GM12878 (cell line): ENCODE results near the gene KRTAP4-8. TPM values are rescaled to one million over a fixed set of nuclear protein-coding genes. Genes with fewer than 3 reads are reported as not detected.
"Not testable (repeated sequence)": the region's sequence is repeated elsewhere in the genome, so short reads cannot be mapped to it uniquely, and the experiment has no call there.

Source experiments
- ATAC-seq: fragments of 200-7000 bp; cut with Tn5 transposase; 3 replicates; pipeline ENCODE4 v1.9.1; 2020; ENCODE audit warnings: mild to moderate bottlenecking, moderate library complexity
- BruUV-seq: library from RNA; stranded (reverse); fragments of 400-500 nt; replicated peaks from 2 replicates; lab custom pipeline; 2021; lab: Mats Ljungman, UMichigan
- CTCF ChIA-PET: fragments of 300-600 bp; sonication (Branson Sonifier 250); formaldehyde crosslinking; extraction: SDS; loops from one replicate; lab custom pipeline; 2021; ENCODE audit warnings: inconsistent platforms; lab: Yijun Ruan, JAX
- POLR2A ChIA-PET: fragments of 350-600 bp; formaldehyde crosslinking; extraction: SDS; loops from one replicate; lab custom pipeline; 2021; ENCODE audit warnings: inconsistent platforms; lab: Charles Lee
- RAD21 ChIA-PET: fragments of 300-600 bp; sonication (Branson Sonifier 250); formaldehyde crosslinking; loops from one replicate; lab custom pipeline; 2023; ENCODE audit warnings: antibody characterized with exemption; ENCODE audit not compliant: unreplicated experiment; lab: Charles Lee
- SMC1A ChIA-PET: fragments of 300-600 bp; sonication (Branson Sonifier 250); formaldehyde crosslinking; loops from one replicate; lab custom pipeline; 2023; ENCODE audit not compliant: unreplicated experiment, uncharacterized antibody; lab: Charles Lee
- DNase-seq: peaks from one replicate; pipeline ENCODE4 v3.0.0-alpha.2; 2011; ENCODE audit warnings: low read depth, low spot score
- FAIRE-seq: peaks from 3 replicates; lab custom pipeline; 2011; peaks lifted over from hg19 to GRCh38; lab: Jason Lieb, UNC
- H2AFZ ChIP-seq: 2 replicates; pipeline ENCODE4 v1.6.0; 2011; ENCODE audit warnings: low read depth, low read length, control low read depth; ENCODE audit not compliant: control insufficient read depth
- H3K27ac ChIP-seq: 2 replicates; pipeline ENCODE4 v1.5.1; 2011; ENCODE audit warnings: control low read depth; ENCODE audit not compliant: control insufficient read depth, insufficient read depth
- H3K27me3 ChIP-seq, 2 experiments: replicated peaks in 1 of 2; 2 replicates each; pipeline versions ENCODE4 v1.6.0 to v1.6.1; 2011; ENCODE audit warnings: low read length in 1 of 2; ENCODE audit not compliant: control insufficient read depth in 2 of 2, insufficient read depth in 2 of 2
- H3K36me3 ChIP-seq, 2 experiments: 2 replicates each; pipeline ENCODE4 v1.5.1; 2011; ENCODE audit warnings: low read length in 1 of 2; ENCODE audit not compliant: control insufficient read depth in 2 of 2, insufficient read depth in 2 of 2
- H3K4me1 ChIP-seq: 2 replicates; pipeline ENCODE4 v1.6.1; 2011; ENCODE audit warnings: mild to moderate bottlenecking, low read length, moderate library complexity, mixed read lengths; ENCODE audit not compliant: control insufficient read depth, insufficient read depth
- H3K4me2 ChIP-seq: 2 replicates; pipeline ENCODE4 v1.6.0; 2011; ENCODE audit warnings: control low read depth; ENCODE audit not compliant: control insufficient read depth, insufficient read depth
- H3K4me3 ChIP-seq: fragments of 200-600 bp; sonication (generic); 2 replicates; pipeline ENCODE4 v1.5.1; 2016
- H3K79me2 ChIP-seq: 2 replicates; pipeline ENCODE4 v1.6.0; 2011; ENCODE audit warnings: low read length; ENCODE audit not compliant: control insufficient read depth, insufficient read depth
- H3K9ac ChIP-seq: 2 replicates; pipeline ENCODE4 v1.8.0; 2011; ENCODE audit warnings: low read length, control low read depth, mixed read lengths; ENCODE audit not compliant: control insufficient read depth, insufficient read depth
- H3K9me3 ChIP-seq: replicated peaks from 3 replicates; pipeline ENCODE4 v1.5.1; 2011; ENCODE audit warnings: mild to moderate bottlenecking, low read length; ENCODE audit not compliant: control insufficient read depth, insufficient read depth
- H4K20me1 ChIP-seq: 2 replicates; pipeline ENCODE4 v1.6.0; 2011; ENCODE audit not compliant: control insufficient read depth, insufficient read depth
- MYB ChIP-seq: fragments of 150-350 bp; IDR thresholded peaks from 2 replicates; pipeline ENCODE4 v1.6.1; 2014; ENCODE audit warnings: mild to moderate bottlenecking, low read depth, low read length, borderline replicate concordance
- WGBS: methylation state at CpG from one replicate; pipeline ENCODE4 v1.1.6; 2016; ENCODE audit warnings: low lambda C conversion rate; ENCODE audit not compliant: insufficient replicate concordance, insufficient coverage; ENCODE audit errors: missing lambda C conversion rate; 5-methylcytosine and 5-hydroxymethylcytosine counted together
- in situ Hi-C: fragments of 300-500 bp; cut with MboI; formaldehyde crosslinking; loops from 9 replicates; pipeline ENCODE4 v1.14.3; 2018; ENCODE audit warnings: mixed read lengths
- intact Hi-C: fragments of 100-400 bp; cut with micrococcal nuclease; formaldehyde crosslinking; loops from one replicate; pipeline ENCODE4 v1.14.2; 2022; ENCODE audit not compliant: unreplicated experiment
- polyA plus RNA-seq, 11 experiments: library from polyadenylated mRNA; depleted of rRNA in 4 of 11; unstranded in 6 of 11; stranded (reverse) in 5 of 11; fragments of >200 nt; fragmentation: Nextera tagmentation in 4 of 11; fragmentation: Illumina TruSeq in 1 of 11; extraction: Ambion mirVana in 4 of 11; extraction: Trizol in 1 of 11; gene quantifications; 1 replicate in 1 of 11; 2 replicates in 10 of 11; pipeline versions ENCODE4 v1.2.1 to v1.2.3, GENCODE V29; 2011 to 2016; ENCODE audit warnings: inconsistent platforms in 2 of 11, missing spikeins in 2 of 11, low read depth in 1 of 11
- total RNA-seq, 4 experiments: library from RNA; depleted of rRNA in 3 of 4; stranded (reverse); fragments of >200 nt in 3 of 4; fragmentation: Illumina TruSeq in 1 of 4; extraction: Trizol in 1 of 4; gene quantifications; 2 replicates each; pipeline versions ENCODE4 v1.2.1 to v1.2.3, GENCODE V29; 2013 to 2021

KRTAP4-8 gene
- total and polyA plus RNA-seq, 10 of the 15 experiments (the other 5 are each of a cell fraction or from before 2014, with no cell fraction given), result not detected

DNA sequence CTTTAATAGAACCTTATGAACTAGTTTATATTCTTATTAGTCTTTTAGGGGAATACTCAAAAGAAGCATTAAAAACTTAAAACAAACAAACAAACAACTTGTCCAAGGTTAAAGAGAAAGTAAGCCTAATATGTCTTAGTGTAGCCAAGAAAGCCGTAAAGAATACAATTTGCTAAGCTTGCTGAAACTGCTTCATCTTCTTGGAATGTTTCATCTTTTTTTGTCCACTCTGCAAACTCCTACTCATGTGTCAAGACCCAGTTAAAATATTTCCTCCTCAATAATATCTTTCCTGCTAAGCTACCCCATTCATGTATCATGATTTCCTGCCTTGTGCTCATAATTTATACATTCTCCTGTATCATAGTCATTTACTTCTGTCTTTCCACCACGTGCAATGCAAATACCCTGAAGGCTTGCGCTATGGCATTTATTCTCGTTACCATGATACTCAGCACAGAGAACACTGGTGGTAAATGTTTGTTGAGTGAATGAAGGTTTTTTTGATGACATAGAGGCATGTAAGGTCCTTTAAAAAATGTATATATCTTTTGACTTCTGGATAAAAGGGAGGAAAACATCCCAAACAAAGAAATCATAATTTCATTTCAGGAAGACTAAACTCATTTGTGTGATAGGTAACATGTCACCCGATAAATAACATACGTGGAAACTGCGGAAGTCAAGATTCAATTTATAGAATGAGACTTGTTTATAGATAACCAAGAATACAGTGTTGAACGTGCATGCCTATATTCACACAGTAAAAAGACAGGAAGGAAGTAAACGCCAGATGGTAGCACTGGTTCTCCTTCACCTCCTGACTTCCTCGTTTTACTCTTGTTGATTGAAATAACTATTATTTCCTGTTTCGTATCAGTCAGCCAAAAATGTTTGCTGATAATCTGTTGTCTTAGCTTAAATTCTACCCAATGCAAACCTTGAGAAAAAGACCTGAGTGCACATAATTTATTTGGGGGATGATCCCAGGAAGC, 22.1 kb upstream of the KRTAP4-8 start:
- DNase-seq, H3K4me1 ChIP-seq, H3K36me3 ChIP-seq, H3K9ac ChIP-seq, H4K20me1 ChIP-seq, H3K4me3 ChIP-seq, CTCF ChIA-PET, RAD21 ChIA-PET, H3K4me2 ChIP-seq, SMC1A ChIA-PET, intact Hi-C loops, H3K27ac ChIP-seq, H3K79me2 ChIP-seq, H2AFZ ChIP-seq, H3K9me3 ChIP-seq, H3K27me3 ChIP-seq, ATAC-seq, BruUV-seq, POLR2A ChIA-PET, in situ Hi-C loops, FAIRE-seq: not testable (repeated sequence)
- WGBS, result 4% methylated on average over 11 of the region's 11 CpGs

DNA sequence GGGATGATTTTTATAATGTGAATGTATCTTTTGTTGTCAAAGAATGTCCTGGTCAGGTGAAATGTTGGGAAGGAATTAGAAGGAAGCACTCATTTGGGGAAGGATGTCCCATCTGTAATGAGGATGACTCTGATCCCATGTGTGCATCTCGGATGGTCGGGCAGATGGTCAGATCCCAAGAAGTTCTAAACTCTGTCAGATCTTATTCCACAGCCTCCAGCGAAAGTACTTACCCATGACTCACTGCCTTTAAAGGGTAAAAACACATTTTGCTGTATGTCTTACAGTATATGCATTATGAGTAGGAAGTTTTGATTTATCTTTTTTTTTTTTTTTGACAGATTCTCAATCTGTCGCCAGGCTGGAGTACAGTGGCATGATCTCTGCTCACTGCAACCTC, 20.8 kb upstream of the KRTAP4-8 start:
- BruUV-seq, result no TSS peak
- Histone ChIP-seq H3K27ac (no peak overlapping the region), H3K4me1 (no peaks in the 10 kb centered on the region), H3K9me3 (no peaks in the 10 kb centered on the region), H3K4me3 (no peak overlapping the region), H4K20me1 (no peaks in the 10 kb centered on the region), H2AFZ (no peak overlapping the region), H3K27me3 (no peaks in the 10 kb centered on the region), H3K79me2 (no peaks in the 10 kb centered on the region), H3K4me2 (no peak overlapping the region), H3K36me3 (no peaks in the 10 kb centered on the region)
- intact Hi-C loops, result no loop called here
- in situ Hi-C loops, result no loop called here
- DNase-seq (no peak), ATAC-seq (no peak), FAIRE-seq (no peak)
- SMC1A ChIA-PET, result no interaction called here
- WGBS, result 22% methylated on average over 4 of the region's 4 CpGs
- POLR2A ChIA-PET, result no interaction called here
- CTCF ChIA-PET, result no interaction called here
- RAD21 ChIA-PET, result no interaction called here
- TF ChIP-seq MYB, result no peak
- TF ChIP-seq, all 136 proteins: peak for 0
- H3K9ac ChIP-seq, result no peak overlapping the region

GRCh38 chr17:41117846-41118386, 20.0 kb upstream of the KRTAP4-8 start, which contains the start of gene KRTAP4-11:
TSS of gene KRTAP4-11 (minus strand) at chr17:41118373. CDS start at chr17:41118315, 58 bp downstream.
- DNase-seq, in situ Hi-C loops, CTCF ChIA-PET, BruUV-seq, SMC1A ChIA-PET, H3K27me3 ChIP-seq, H3K9ac ChIP-seq, H2AFZ ChIP-seq, ATAC-seq, intact Hi-C loops, POLR2A ChIA-PET, H3K4me1 ChIP-seq, H3K36me3 ChIP-seq, H3K79me2 ChIP-seq, H4K20me1 ChIP-seq, H3K4me2 ChIP-seq, FAIRE-seq, H3K27ac ChIP-seq, H3K9me3 ChIP-seq, RAD21 ChIA-PET, H3K4me3 ChIP-seq: not testable (repeated sequence)
- 12% methylated on average over 10 of the region's 10 CpGs for WGBS
